Measurements from ENCODE around the gene DDHD1. TPM values are rescaled to one million over a fixed set of nuclear protein-coding genes. Genes with fewer than 3 reads are reported as not detected.
"Not testable (repeated sequence)": the region's sequence is repeated elsewhere in the genome, so short reads cannot be mapped to it uniquely, and the experiment has no call there.

Gene DDHD1
- 89.9 TPM for total RNA-seq

DNA sequence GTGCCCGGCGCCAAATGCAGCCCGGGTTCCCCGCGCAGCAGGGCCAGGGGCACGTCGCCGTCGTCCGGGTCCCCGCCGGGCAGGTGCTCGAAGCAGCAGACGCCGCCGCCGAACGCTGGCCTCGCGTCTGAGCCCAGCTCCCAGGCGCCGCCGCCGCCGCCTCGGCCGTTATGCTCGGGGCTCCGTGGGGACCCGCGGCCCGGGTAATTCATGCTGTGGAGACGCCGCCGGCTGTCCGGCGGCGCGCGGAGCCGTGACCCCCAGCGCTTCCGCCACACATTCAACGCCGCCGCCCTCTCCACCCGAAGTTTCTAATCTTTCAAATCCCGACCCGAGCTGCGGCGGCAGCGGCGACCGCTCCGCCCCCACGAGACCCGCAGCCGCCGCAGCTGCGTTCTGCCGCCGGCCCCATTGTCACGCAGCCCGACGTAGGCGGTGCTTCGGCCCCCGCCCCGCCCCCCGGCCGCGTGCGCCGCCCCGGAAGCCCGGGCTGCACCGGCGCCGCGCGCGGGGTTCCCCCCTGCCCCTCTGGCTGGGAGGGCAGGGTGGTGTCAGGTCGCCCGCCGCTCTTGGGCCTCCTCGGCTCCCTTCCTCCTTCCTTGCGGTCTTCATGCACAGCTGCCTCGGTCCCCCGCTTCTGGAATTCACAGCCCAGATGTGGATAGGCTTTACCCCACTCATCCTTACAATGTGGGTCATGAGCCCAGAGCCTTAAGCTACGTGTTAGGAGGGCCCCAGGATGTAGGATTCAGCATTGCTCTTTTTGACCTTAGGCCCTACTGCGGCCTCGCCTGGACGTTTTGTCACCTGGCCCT is at the start of gene DDHD1:
DDHD1 (minus strand) TSS at position 437 of the 815 bp plus-strand sequence; CDS start at position 212, 225 bp downstream.
- H3K27me3 ChIP-seq (ENCODE audit: insufficient read depth, low read length): no peaks in the 10 kb centered on the region
- peak within 1 kb of the TSS; percentile 67 for H3K4me3 ChIP-seq (ENCODE audit: low read length)
- H3K9me3 ChIP-seq (ENCODE audit: low read depth, low read length): no peaks in the 10 kb centered on the region
- peaks cover 34% of the 10 kb centered on the region for H3K4me1 ChIP-seq (ENCODE audit: insufficient read depth, low read length)

DNA sequence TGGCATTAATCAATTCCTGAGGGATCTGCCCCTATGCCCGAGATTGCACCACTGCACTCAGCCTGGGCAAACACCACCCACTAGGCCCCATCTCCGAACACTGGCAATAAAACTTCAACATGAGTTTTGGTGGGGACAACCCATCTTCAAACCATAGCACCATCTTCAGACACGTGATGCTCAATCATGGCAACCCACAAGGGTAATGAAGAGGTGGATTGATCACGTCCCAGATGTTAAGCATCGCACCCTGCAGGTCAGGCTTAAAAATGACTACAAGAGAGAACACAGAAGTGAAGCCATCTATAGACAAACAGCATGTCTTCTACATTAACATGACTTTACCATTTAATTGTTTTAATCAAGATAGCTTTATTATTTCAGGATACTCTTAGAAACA is 42.8 kb upstream of the DDHD1 start:
- Histone ChIP-seq H3K4me1 (ENCODE audit: insufficient read depth, low read length) (no peaks in the 10 kb centered on the region), H3K4me3 (ENCODE audit: low read length) (no peak overlapping the region), H3K9me3 (ENCODE audit: low read depth, low read length) (no peaks in the 10 kb centered on the region), H3K27me3 (ENCODE audit: insufficient read depth, low read length) (no peaks in the 10 kb centered on the region)

DNA sequence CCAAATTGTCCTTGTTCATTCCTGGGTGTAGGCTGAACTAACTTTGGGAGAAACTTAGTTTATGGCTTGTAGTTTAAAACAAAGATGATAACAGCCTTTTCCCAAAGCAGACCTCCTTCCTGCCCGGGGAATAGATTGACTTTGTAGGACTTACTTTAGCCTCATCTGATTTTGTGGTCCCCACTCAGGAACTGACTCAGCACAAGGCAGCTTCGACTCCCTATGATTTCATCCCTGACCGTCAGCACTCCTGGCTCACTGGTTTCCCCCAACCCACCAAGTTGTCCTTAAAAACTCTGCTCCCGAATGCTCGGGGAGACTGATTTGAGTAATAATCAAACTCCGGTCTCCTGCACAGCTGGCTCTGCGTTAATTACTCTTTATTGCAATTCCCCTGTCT is 40.1 kb upstream of the DDHD1 start:
- Histone ChIP-seq H3K4me1 (ENCODE audit: insufficient read depth, low read length) (no peaks in the 10 kb centered on the region), H3K27me3 (ENCODE audit: insufficient read depth, low read length) (no peaks in the 10 kb centered on the region), H3K4me3 (ENCODE audit: low read length) (no peak overlapping the region)

DNA sequence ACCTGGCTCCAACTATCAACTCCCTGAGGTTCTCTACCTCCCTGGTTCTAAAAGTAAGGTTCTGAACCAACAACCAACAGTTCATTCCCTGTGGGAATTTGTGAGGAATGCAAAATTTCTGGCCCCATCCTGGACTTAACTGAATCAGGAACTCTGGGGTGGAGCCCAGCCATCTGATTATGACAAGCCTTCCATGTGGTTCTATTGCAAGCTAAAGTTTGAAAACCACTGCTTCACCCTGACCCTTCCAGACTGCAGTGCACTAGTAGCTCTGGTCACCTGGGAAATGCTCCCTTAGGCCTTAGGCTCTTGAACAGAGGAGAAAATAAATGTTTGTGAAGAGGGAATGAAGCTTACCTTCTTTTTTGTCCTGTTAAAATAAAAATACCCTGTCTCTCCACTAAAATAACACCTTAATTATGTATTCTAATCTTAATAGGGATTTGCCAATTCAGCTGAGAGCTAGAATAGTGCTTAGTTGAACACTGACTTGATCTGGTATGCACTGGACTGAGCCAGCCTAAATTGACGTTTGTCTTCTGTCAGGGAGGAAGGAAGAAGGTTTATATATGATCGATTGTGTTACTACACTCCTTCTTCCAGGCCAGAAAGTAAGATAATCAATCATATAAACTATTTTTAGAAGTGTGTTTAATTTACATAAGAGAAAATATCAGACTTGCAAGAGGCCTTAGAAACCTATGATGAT is 39.1 kb upstream of the DDHD1 start:
- Histone ChIP-seq H3K4me3 (ENCODE audit: low read length) (no peak overlapping the region), H3K4me1 (ENCODE audit: insufficient read depth, low read length) (no peaks in the 10 kb centered on the region), H3K9me3 (ENCODE audit: low read depth, low read length) (no peaks in the 10 kb centered on the region), H3K27me3 (ENCODE audit: insufficient read depth, low read length) (no peaks in the 10 kb centered on the region)

More for the DNA sequence above, 40.1 kb upstream of the DDHD1 start:
- H3K9me3 ChIP-seq (ENCODE audit: low read depth, low read length): no peaks in the 10 kb centered on the region

DNA sequence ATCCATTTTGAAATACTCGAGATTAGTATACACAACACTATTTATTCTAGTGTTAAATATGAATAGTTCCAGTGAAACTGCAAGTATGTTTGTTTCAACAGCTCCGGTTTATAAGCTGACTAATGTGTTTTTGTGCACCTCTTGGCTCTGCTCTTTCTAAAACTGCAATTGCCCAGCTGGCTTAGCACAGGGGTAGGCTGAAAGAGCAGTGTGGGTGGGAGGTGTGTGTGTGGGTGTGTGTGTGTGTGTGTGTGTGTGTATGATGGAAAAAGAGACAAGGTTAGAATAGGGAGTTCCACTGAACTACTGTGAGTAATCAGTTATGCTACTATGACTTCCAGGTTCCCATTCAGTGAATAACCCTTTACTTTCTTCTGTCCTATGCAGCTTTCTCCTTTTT is 37.8 kb upstream of the DDHD1 start:
- H3K9me3 ChIP-seq (ENCODE audit: low read depth, low read length): no peaks in the 10 kb centered on the region
- no peaks in the 10 kb centered on the region for H3K27me3 ChIP-seq (ENCODE audit: insufficient read depth, low read length)
- no peaks in the 10 kb centered on the region for H3K4me1 ChIP-seq (ENCODE audit: insufficient read depth, low read length)
- no peak overlapping the region for H3K4me3 ChIP-seq (ENCODE audit: low read length)

DNA sequence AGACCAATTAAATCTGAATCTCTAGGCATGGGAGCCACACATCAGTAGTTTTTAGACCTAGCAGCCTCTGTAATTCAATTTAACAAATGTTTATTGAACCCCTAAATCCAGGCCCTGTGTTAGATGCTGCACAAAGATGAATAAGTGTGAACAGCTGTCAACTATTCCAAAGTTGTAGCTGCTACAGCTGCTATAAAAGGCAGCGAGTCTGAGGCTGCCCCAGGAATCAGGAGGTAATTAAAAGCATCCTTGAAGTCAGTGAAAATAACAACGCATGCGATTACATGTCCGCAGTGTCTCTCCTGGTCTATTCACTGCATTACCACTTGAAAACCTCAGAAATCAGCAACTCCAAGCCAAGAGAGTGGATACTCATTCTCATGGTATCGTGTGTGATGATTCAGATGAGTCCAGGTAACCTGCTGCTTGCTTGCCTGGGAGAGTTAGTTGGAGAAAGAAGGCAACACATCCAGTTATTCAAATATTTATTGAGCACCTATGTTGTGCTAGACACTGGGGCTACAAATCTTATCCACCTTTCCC is 34.9 kb upstream of the DDHD1 start:
- H3K4me3 ChIP-seq (ENCODE audit: low read length): no peak overlapping the region
- no peaks in the 10 kb centered on the region for H3K9me3 ChIP-seq (ENCODE audit: low read depth, low read length)
- H3K27me3 ChIP-seq (ENCODE audit: insufficient read depth, low read length): no peaks in the 10 kb centered on the region
- no peaks in the 10 kb centered on the region for H3K4me1 ChIP-seq (ENCODE audit: insufficient read depth, low read length)

DNA sequence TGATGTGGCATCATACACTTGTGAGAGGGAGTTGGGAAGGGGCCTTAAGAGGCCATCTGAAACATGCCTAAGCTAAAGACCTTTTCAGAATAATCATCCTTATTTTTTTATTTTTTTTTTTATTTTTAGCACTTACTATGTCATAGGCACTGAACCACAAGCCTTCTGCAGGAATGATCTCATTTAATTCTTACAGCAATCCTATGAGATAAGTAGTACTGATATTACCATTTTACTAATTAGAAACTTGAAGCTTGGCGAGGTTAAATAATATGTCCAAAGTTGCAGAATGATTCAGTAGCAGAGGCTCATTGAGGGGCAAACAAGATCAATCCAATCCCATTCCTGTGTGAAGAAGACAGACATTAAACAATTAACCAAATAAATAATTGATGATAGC is 33.4 kb upstream of the DDHD1 start:
- Histone ChIP-seq H3K4me1 (ENCODE audit: insufficient read depth, low read length) (no peaks in the 10 kb centered on the region), H3K4me3 (ENCODE audit: low read length) (no peak overlapping the region), H3K9me3 (ENCODE audit: low read depth, low read length) (no peaks in the 10 kb centered on the region), H3K27me3 (ENCODE audit: insufficient read depth, low read length) (no peaks in the 10 kb centered on the region)

DNA sequence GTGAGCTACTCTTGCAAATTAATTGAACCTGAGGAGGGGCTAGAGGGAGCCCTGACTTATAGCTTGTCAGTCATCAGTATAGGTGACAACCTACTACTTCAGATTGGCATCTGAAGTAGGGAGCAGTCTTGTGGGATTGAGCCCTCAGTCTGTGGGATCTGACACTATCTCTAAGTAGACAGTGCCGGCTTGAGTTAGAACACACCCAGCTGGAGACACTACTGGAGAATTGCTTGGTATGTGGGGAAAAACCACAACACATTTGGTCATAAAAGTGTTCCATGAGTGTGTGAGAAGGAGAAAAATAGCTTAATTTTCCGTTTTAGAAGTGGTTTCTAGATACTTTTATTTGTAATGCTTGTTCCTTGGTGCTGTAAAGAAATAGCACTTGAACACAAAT is 30.5 kb upstream of the DDHD1 start:
- no peak overlapping the region for H3K4me3 ChIP-seq (ENCODE audit: low read length)
- no peaks in the 10 kb centered on the region for H3K9me3 ChIP-seq (ENCODE audit: low read depth, low read length)
- H3K27me3 ChIP-seq (ENCODE audit: insufficient read depth, low read length): no peaks in the 10 kb centered on the region
- no peaks in the 10 kb centered on the region for H3K4me1 ChIP-seq (ENCODE audit: insufficient read depth, low read length)

DNA sequence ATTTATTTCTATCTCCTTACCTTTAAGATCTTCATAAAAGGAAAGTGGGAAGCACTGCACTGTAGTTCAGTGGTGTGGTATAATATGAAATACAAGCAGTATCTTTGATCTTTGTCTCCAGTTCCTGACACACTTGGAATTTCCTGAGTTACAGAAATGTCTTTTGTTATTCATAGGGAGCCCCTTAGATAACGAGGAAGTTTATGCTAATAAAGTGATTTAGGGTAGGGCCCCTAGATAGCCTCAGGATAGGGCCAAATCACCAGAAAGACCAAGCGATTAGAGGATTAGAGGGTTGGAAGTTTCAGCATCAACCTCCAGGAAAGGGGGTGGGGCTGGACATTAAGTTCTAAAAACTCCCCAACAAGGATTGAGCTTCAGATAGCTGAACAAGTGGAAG is 29.9 kb upstream of the DDHD1 start:
- H3K4me3 ChIP-seq (ENCODE audit: low read length): no peak overlapping the region
- H3K4me1 ChIP-seq (ENCODE audit: insufficient read depth, low read length): no peaks in the 10 kb centered on the region
- H3K9me3 ChIP-seq (ENCODE audit: low read depth, low read length): no peaks in the 10 kb centered on the region
- H3K27me3 ChIP-seq (ENCODE audit: insufficient read depth, low read length): no peaks in the 10 kb centered on the region

DNA sequence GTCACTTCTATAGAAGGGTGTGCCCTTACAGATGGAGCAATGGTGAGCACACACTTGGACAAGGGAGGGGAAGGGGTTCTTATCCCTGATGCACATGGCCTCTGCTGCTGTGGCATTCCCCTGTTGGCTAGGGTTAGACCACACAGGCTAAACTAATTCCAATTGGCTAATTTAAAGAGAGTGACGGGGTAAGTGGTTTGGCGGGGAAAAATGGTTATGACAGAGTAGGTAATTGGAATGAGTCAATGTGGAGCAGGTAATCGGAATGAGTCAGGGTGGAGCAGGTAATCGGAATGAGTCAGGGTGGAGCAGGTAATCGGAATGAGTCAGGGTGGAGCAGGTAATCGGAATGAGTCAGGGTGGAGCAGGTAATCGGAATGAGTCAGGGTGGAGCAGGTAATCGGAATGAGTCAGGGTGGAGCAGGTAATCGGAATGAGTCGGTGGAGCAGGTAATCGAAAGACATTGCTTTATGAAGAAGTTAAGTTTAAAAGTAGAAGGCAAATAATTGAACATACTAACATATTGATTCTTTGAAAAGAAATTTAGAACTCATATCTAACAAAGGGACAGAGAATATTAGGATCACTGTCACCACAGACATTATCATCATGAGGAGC is 28.4 kb upstream of the DDHD1 start:
- not testable (repeated sequence) for H3K4me3 ChIP-seq (ENCODE audit: low read length); H3K4me1 ChIP-seq (ENCODE audit: insufficient read depth, low read length); H3K9me3 ChIP-seq (ENCODE audit: low read depth, low read length); H3K27me3 ChIP-seq (ENCODE audit: insufficient read depth, low read length)

DNA sequence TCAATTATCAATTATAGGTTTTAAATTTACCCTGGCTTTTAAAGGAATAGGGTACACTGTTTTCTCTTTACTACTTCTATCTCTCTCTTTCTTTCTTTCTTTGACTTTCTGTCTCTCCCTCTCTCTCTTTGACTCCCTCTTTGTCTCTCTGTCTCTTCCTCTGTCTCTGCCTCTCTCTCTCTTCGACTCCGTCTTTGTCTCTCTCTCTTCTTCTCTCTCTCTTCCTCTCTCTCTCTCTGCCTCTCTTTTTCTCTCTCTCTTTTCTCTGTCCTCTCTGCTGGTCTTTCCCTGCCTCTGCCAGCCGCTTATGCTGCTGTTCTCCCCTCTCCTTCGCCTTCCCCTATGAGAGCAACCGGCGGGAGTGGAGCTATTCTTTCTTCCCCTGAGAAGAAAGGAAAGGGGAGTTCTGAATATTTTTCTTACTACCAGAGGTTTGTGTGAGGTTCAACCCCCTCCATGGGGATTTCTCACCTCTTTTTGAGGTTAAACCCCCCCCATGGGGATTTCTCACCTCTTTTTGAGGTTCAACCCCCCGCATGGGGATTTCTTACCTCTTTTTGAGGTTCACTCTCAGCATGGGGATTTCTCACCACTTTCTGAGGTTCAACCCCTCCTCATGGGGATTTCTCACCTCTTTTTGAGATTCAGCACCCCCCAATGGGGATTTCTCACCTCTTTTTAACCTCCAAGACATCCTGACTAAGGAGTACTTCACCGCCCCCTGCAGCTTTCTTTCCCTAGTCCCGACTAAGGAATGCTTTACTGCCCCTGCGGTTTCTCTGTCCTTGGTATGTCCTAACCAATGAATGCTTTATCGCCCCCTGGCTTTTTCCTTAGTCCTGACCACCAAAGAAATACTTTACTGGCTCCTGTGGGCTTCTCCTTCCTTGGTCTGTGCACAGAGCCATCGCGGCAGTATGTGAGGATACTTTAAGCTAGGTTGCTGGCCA is 27.4 kb upstream of the DDHD1 start:
- Histone ChIP-seq H3K4me3 (ENCODE audit: low read length) (no peak overlapping the region), H3K4me1 (ENCODE audit: insufficient read depth, low read length) (no peaks in the 10 kb centered on the region), H3K27me3 (ENCODE audit: insufficient read depth, low read length) (no peaks in the 10 kb centered on the region), H3K9me3 (ENCODE audit: low read depth, low read length) (no peaks in the 10 kb centered on the region)

DNA sequence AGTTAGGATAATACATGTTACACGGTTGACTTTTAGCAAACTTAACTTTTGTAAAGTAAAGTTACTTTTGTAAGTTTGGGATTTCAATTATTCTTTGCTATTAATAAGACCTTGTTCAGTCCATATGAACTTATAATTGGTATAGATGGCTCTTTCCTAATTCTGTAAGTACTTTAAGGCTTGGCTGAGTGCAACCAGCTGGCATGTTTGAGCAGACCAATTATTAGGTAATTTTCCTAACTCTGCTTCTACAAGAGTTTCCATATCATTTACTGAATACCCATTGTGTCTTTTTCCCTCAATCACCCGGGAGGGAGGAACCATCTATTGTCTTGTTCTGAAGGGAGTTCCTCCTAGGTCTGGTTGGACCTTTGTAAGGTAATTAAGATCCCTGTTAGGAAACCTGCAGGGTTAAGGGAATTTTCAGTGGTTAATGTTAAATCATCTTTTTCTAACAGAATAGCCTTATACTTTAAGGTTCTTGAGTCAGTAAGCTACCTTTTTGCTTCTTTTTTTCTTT is 26.4 kb upstream of the DDHD1 start:
- not testable (repeated sequence) for H3K9me3 ChIP-seq (ENCODE audit: low read depth, low read length); H3K4me1 ChIP-seq (ENCODE audit: insufficient read depth, low read length); H3K4me3 ChIP-seq (ENCODE audit: low read length); H3K27me3 ChIP-seq (ENCODE audit: insufficient read depth, low read length)

DNA sequence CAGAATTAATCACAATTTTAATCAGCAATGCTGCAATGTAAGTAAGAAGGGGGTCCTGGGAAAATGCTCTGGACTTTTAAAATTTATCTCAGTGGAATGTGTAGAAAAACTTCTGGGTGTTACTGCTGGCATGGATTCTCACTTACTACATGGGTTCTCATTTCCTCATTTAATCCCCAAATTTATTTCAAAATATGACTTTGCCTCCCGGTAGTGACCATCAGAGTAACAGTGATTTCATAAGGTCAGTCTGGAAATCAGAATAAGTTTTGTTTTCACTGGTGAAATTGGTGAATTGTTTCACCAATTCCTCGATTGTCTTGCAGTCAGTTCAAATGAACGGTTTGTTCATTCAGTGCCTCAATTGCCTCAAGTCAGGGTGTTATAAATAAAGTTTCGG is 22.3 kb upstream of the DDHD1 start:
- Histone ChIP-seq H3K4me1 (ENCODE audit: insufficient read depth, low read length) (no peaks in the 10 kb centered on the region), H3K4me3 (ENCODE audit: low read length) (no peak overlapping the region), H3K9me3 (ENCODE audit: low read depth, low read length) (no peaks in the 10 kb centered on the region), H3K27me3 (ENCODE audit: insufficient read depth, low read length) (no peaks in the 10 kb centered on the region)

DNA sequence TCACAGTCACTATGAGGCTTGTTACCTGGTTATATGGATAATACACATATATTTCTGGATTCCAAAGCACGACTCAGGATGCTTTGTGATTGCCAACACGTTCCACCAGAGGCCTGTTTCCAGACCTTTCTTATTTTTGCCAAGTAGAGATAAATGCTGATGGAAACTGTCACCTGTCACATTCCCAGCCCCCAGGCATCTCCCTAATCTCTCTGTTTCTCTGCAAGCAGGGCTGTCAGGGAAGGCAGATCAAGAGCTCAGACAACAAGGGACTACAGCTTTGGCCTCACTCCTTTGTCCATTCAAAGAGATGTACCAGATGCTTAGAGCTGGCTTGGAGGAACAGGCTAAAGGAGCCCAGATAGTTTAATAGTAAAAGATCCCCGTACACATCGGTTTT is 21.8 kb upstream of the DDHD1 start:
- H3K4me3 ChIP-seq (ENCODE audit: low read length): no peak overlapping the region
- H3K4me1 ChIP-seq (ENCODE audit: insufficient read depth, low read length): no peaks in the 10 kb centered on the region
- H3K9me3 ChIP-seq (ENCODE audit: low read depth, low read length): no peaks in the 10 kb centered on the region
- H3K27me3 ChIP-seq (ENCODE audit: insufficient read depth, low read length): no peaks in the 10 kb centered on the region

All from mononuclear cell (primary cell).